ENCODE results near the gene GNAO1. TPM values are rescaled to one million over a fixed set of nuclear protein-coding genes. Genes with fewer than 3 reads are reported as not detected.

Gene GNAO1
- total RNA-seq, 2 experiments from 2014 or later: 2.7 TPM

DNA sequence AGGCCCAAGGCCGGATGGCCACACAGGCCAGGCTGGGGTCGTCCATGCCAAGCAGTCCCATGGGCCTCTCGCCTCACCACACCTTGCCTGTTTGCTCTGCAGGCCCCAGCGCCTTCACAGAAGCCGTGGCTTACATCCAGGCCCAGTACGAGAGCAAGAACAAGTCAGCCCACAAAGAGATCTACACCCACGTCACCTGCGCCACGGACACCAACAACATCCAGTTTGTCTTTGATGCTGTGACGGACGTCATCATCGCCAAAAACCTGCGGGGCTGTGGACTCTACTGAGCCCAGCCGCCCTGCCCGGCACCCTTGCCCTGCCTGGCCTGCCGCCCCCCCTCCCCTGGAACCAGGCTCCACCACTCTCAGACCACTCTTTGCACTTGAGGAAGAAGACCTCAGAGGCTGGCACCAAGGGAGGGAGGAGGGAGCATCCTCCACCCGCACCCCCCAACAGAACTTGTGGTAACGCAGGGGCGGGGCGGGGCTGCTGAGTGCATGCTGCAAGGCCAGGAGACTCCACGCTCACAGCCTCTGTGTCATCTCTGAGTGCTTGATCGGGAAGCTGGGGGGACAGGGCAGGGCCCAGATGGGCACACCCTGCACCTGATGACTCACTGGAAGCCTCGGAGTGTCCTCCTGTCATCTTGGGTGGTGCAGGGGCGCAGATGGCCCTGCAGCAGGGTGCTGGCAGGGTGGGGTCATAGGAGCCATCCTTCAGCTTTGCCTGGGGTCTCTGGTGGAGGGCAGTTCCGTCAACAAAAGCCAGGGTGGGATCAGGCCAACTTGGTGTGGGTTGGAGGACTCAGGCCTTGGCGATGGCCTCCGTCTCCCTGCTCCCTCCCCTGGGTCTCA, 152.6 kb downstream of the GNAO1 start:
- ATAC-seq (no peak), DNase-seq (no peak)
- H3K27ac Mint-ChIP-seq: no peak overlapping the region
- H3K9me3 Mint-ChIP-seq (ENCODE audit: insufficient read depth): no peaks in the 10 kb centered on the region
- H3K4me1 Mint-ChIP-seq (ENCODE audit: low read depth): no peaks in the 10 kb centered on the region
- no peak overlapping the region for H3K4me3 Mint-ChIP-seq
- H3K36me3 Mint-ChIP-seq (ENCODE audit: low read depth): no peaks in the 10 kb centered on the region
- POLR2A ChIA-PET: no interaction called here
- CTCF ChIA-PET: interaction anchor here (1.1 to 1.5 kb wide), 2 partner anchors 12 kb away, joined by 3 to 4 read pairs; no protein-coding TSS in a partner anchor
- no peaks in the 10 kb centered on the region for H3K27me3 Mint-ChIP-seq (ENCODE audit: low read depth)

DNA sequence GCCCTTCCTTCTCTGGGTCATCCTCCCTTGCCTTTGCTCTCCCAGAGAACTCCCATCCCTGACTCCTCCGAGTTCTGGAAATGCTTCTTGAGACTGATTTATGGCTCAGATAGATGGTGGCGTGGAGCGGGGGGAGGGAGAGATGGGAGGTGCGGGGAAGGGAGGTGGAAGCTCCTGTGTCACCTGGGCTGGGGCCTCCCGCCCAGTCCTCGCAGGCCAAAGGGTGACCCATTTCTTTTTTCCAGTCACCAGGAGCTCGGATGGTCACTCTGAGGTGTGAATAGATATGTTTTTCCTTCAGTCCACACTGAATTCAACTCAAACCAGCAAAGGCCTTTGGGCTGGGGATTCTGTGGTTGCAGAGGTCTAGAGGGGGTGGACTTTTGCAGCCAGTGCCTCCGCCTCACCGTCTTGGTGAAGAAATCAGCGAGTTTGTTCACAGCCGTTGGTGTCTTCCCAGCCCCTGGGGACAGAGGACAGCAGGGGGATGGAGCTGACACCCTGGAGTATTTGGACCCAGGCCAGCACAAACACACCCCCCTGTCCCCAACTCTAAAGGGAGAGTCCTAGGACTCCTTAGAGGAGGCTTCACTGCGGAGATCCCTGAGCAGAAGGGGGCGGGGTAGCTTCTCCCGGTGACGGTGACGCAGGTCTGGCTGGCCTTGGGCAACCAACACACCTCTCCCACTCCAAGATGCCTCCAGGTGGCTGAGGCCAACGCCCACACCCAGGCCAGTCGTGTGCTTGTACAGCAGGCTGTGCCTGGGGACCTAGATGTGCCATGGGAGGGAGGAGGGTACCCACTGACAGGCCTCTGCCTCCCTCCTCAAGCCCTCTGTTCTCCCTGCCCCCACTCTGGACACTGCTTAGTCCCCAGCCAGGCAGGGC, 153.5 kb downstream of the GNAO1 start:
- Mint-ChIP-seq H3K4me1 (ENCODE audit: low read depth) (no peaks in the 10 kb centered on the region), H3K27me3 (ENCODE audit: low read depth) (no peaks in the 10 kb centered on the region), H3K9me3 (ENCODE audit: insufficient read depth) (no peaks in the 10 kb centered on the region), H3K27ac (no peak overlapping the region), H3K4me3 (no peak overlapping the region), H3K36me3 (ENCODE audit: low read depth) (no peaks in the 10 kb centered on the region)
- ATAC-seq: no peak
- DNase-seq: no peak
- CTCF ChIA-PET: interaction anchor here (1.1 kb wide), 1 partner anchor 12 kb away, joined by 3 read pairs; no protein-coding TSS in a partner anchor
- POLR2A ChIA-PET: no interaction called here

- Mint-ChIP-seq H3K4me1 (ENCODE audit: low read depth) (no peaks in the 10 kb centered on the region), H3K27me3 (ENCODE audit: low read depth) (no peaks in the 10 kb centered on the region), H3K9me3 (ENCODE audit: insufficient read depth) (no peaks in the 10 kb centered on the region), H3K27ac (no peak overlapping the region), H3K36me3 (ENCODE audit: low read depth) (no peaks in the 10 kb centered on the region), H3K4me3 (no peak overlapping the region)
- no peak for ATAC-seq
- ChIA-PET POLR2A (no interaction called here), CTCF (no interaction called here)
- no peak for DNase-seq
Measured at GRCh38 chr16:56345406-56346050, 154.2 kb downstream of the GNAO1 start.

DNA sequence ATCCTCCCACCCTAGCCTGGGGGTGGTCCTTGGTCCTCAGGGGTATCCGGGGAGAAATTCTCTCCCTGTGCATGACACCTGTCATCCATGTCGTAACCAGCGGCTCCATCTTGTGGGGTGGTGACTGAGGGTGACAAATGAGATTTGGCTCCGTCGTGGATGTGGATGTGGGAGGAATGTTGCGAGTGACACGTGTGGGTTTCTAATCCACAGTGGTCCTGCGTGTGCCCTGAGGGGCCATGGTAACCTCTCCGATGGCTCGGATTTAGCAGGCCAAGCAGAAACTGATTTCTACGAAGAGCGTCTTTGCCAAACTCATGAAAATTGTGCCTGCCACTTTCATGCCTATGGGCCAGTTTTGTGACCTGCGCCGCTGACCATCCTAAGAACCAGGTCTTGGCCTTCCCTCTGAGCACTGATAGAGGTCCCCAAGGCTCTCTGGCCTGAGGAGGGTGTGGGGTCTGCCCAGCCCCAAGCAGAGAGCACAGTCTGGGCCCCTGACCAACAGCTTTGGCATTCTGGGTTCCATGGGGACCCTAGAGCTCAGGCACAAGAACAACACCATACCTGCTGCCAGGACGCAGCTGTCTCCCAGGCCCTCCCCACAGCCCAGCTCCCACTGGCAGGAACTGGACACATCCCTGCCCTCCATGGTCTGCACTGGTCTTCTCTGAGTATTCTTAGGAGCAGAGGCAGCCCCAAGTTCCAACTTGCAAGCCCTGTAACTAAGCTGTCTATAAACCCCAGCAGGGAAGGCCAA, 155.0 kb downstream of the GNAO1 start:
- no peak overlapping the region for H3K4me3 Mint-ChIP-seq
- CTCF ChIA-PET: interaction anchor here (0.7 kb wide), 1 partner anchor 10 kb away, joined by 5 read pairs; no protein-coding TSS in a partner anchor
- POLR2A ChIA-PET: interaction anchor here (0.6 to 1.5 kb wide), 2 partner anchors 10 to 365 kb away, joined by 3 read pairs; no protein-coding TSS in a partner anchor
- H3K9me3 Mint-ChIP-seq (ENCODE audit: insufficient read depth): no peaks in the 10 kb centered on the region
- H3K27me3 Mint-ChIP-seq (ENCODE audit: low read depth): no peaks in the 10 kb centered on the region
- no peak overlapping the region for H3K27ac Mint-ChIP-seq
- H3K4me1 Mint-ChIP-seq (ENCODE audit: low read depth): no peaks in the 10 kb centered on the region
- ATAC-seq (no peak), DNase-seq (no peak)
- no peaks in the 10 kb centered on the region for H3K36me3 Mint-ChIP-seq (ENCODE audit: low read depth)

DNA sequence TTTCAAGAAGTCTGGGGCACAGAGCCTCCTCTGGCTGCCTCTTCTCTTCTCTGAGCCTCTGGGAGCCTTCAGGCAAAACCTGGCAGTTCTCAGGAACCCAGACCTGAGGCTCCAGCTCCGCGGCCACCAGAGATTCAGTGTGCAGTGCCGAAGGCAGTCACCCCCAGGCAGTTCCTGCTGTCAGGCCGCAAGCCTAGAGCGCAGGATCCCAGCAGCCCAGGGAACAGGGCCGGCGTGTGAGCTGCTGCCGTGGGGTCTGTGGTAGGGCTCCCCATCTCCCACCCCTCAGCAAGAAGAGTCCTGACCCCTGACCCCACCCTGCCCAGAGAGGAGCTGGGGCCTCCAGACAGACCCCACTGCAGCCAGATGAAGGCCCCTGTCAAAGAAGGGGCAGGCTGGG, 155.9 kb downstream of the GNAO1 start:
- H3K27ac Mint-ChIP-seq: no peak overlapping the region
- CTCF ChIA-PET: interaction anchor here (1.3 kb wide), 1 partner anchor 9 kb away, joined by 3 read pairs; no protein-coding TSS in a partner anchor

GRCh38 chr16:56347670-56348069, 156.4 kb downstream of the GNAO1 start:
- no peak overlapping the region for H3K27ac Mint-ChIP-seq
- ATAC-seq: no peak
- CTCF ChIA-PET: interaction anchor here (1.3 kb wide), 1 partner anchor 10 kb away, joined by 3 read pairs; no protein-coding TSS in a partner anchor
- DNase-seq: no peak
- no peaks in the 10 kb centered on the region for H3K36me3 Mint-ChIP-seq (ENCODE audit: low read depth)
- no peak overlapping the region for H3K4me3 Mint-ChIP-seq
- no peaks in the 10 kb centered on the region for H3K9me3 Mint-ChIP-seq (ENCODE audit: insufficient read depth)
- H3K27me3 Mint-ChIP-seq (ENCODE audit: low read depth): no peaks in the 10 kb centered on the region
- no peaks in the 10 kb centered on the region for H3K4me1 Mint-ChIP-seq (ENCODE audit: low read depth)
- POLR2A ChIA-PET: interaction anchor here (1.5 kb wide), 1 partner anchor 9 kb away, joined by 3 read pairs; no protein-coding TSS in a partner anchor

More for the DNA sequence above, 155.9 kb downstream of the GNAO1 start:
- POLR2A ChIA-PET: interaction anchor here (0.6 to 1.5 kb wide), 2 partner anchors 9 to 364 kb away, joined by 3 read pairs; no protein-coding TSS in a partner anchor
- Mint-ChIP-seq H3K36me3 (ENCODE audit: low read depth) (no peaks in the 10 kb centered on the region), H3K4me1 (ENCODE audit: low read depth) (no peaks in the 10 kb centered on the region), H3K27me3 (ENCODE audit: low read depth) (no peaks in the 10 kb centered on the region), H3K9me3 (ENCODE audit: insufficient read depth) (no peaks in the 10 kb centered on the region), H3K4me3 (no peak overlapping the region)
- DNase-seq: no peak
- no peak for ATAC-seq

GRCh38 chr16:56348168-56349085, 157.1 kb downstream of the GNAO1 start:
- ATAC-seq (no peak), DNase-seq (no peak)
- no peak overlapping the region for H3K27ac Mint-ChIP-seq
- POLR2A ChIA-PET: interaction anchor here (1.5 kb wide), 1 partner anchor 8 kb away, joined by 3 read pairs; no protein-coding TSS in a partner anchor
- H3K27me3 Mint-ChIP-seq (ENCODE audit: low read depth): no peaks in the 10 kb centered on the region
- no peaks in the 10 kb centered on the region for H3K36me3 Mint-ChIP-seq (ENCODE audit: low read depth)
- no peaks in the 10 kb centered on the region for H3K4me1 Mint-ChIP-seq (ENCODE audit: low read depth)
- no peaks in the 10 kb centered on the region for H3K9me3 Mint-ChIP-seq (ENCODE audit: insufficient read depth)
- CTCF ChIA-PET: interaction anchor here (1.3 kb wide), 1 partner anchor 10 kb away, joined by 3 read pairs; no protein-coding TSS in a partner anchor
- H3K4me3 Mint-ChIP-seq: no peak overlapping the region

- DNase-seq (no peak), ATAC-seq (no peak)
- Mint-ChIP-seq H3K9me3 (ENCODE audit: insufficient read depth) (no peaks in the 10 kb centered on the region), H3K27me3 (ENCODE audit: low read depth) (no peaks in the 10 kb centered on the region), H3K4me3 (no peak overlapping the region), H3K36me3 (ENCODE audit: low read depth) (no peaks in the 10 kb centered on the region), H3K27ac (no peak overlapping the region), H3K4me1 (ENCODE audit: low read depth) (no peaks in the 10 kb centered on the region)
- CTCF ChIA-PET: no interaction called here
- POLR2A ChIA-PET: no interaction called here
Measured at GRCh38 chr16:56349086-56349415, 157.8 kb downstream of the GNAO1 start.

DNA sequence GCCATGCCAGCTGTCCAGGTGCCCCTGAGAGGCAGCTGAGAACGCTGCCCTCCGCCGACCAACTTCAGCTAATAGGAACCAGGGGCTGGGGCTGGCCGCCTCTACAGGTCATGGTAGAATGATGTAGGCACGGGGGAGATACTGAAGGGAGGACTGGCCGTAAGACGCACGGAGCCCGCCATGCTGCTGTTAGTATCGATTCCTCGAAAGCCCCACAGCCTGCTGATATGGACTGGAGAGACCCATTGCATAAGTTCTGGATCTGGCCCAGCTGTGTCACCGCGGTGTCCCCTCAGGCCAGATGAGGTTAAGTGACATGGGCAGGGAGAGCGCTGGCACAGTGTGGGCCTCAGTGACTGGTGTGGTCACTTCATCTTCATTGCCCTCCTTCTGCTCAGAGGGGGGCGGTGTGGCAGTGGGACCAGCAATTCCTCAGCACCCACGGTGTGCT, 158.4 kb downstream of the GNAO1 start:
- no peak for DNase-seq
- Mint-ChIP-seq H3K4me3 (no peak overlapping the region), H3K27ac (no peak overlapping the region), H3K4me1 (ENCODE audit: low read depth) (peaks cover 2% of the 10 kb centered on the region), H3K9me3 (ENCODE audit: insufficient read depth) (no peaks in the 10 kb centered on the region), H3K36me3 (ENCODE audit: low read depth) (no peaks in the 10 kb centered on the region), H3K27me3 (ENCODE audit: low read depth) (no peaks in the 10 kb centered on the region)
- CTCF ChIA-PET: no interaction called here
- POLR2A ChIA-PET: no interaction called here
- no peak for ATAC-seq
